ENCODE results near the gene RPS6KB1.
"Not testable (repeated sequence)": the region's sequence is repeated elsewhere in the genome, so short reads cannot be mapped to it uniquely, and the experiment has no call there.

RPS6KB1 gene

DNA sequence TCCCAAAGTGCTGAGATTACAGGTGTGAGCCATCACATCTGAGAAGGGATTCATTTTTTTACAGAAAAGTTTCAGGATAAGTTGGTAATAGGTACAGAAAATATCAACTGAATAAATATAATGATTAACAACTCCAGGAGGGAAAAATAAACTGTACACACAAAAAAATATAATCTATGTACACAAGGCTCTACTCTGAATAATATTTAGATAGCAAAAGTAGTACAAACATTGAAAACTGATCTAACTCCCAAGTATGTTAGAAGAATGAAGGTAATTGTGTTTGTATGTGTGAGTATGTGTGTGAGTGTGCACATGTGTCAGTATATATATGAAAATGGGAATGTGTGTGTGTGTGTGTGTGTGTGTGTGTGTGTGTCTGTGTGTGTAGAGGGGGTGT lies 20.6 kb upstream of the RPS6KB1 start:
- DNase-seq = no peak

DNA sequence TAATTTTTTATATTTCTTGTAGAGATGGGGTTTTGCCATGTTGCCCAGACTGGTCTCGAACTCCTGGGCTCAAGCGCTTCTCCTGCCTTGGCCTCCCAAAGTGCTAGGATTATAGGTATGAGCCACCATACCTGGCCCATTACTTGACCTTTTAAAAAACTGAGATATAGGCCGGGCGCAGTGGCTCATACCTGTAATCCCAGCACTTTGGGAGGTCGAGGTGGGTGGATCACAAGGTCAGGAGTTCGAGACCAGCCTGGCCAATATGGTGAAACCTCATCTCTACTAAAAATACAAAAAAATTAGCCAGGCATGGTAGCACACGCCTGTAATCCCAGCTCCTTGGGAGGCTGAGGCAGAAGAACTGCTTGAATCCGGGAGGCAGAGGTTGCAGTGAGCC lies 19.5 kb upstream of the RPS6KB1 start:
- DNase-seq = not testable (repeated sequence)

DNA sequence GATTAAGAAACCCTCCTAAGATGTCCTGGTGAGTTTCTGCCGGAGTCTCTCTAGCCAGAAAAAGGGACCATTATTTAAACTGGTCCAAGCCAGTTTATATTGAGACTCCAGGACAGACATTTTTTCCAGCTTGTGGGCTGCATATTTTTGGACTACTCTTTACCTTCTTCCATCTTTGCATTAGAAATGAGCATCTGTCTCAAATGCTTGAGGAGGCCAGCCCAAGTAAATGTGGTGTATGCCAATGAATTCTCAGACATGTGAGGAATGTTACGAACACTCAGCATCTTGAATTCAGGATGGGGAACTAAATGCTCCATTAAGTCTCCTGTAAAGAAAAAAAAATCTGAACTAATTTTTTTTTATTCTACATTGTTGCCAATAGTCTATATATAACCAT lies 18.5 kb upstream of the RPS6KB1 start:
- DNase-seq = no peak

DNA sequence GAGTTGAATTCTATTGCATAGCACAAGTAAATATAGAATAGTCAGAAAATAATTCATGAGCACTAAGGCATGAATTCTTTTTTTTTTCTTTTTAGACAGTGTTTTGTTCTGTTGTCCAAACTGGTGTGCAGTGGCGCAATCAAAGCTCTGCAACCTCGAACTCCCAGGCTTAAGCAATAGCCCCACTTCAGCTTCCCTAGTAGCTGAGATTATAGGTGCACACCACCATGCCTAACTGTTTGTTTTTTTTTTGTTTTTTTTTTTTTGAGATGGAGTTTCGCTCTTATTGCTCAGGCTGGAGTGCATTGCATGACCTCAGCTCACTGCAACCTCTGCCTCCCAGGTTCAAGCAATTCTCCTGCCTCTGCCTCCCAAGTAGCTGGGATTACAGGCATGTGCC lies 16.8 kb upstream of the RPS6KB1 start:
- no peak for DNase-seq

DNA sequence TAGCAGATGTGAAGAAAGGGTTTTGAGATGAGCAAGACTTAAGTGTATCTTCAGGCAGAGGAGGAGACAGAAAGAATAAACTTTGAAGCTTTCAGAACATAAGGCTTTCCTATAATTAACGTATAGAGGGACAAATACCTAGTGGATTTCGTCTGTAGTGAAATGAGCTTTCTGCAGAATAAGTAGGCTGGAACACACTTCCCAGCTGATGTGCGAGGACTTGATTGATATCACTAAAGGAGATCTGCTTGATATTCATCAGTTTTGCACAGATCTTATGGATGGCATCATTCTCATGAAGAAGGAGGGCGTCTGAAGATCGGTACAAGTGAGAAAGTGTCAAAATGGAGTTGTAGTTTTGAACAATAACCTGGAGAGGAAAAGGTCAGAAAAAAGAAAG lies 15.0 kb upstream of the RPS6KB1 start:
- DNase-seq = no peak

DNA sequence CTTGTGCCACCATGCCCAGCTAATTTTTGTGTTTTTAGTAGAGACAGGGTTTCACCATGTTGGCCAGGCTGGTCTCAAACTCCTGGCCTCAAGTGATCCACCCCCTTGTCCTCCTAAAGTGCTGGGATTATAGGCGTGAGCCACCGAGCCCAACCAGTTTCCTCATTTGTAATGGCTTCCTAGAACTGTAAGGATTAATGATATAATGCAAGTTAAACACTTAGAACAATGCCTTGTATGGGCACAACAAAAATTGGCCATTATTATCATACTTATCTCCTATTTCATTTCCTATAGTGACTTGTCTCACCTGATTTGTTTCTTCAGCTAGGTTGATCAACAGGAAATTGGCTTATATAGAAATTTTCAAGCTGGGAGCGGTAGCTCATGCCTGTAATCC lies 14.3 kb upstream of the RPS6KB1 start:
- DNase-seq = no peak

DNA sequence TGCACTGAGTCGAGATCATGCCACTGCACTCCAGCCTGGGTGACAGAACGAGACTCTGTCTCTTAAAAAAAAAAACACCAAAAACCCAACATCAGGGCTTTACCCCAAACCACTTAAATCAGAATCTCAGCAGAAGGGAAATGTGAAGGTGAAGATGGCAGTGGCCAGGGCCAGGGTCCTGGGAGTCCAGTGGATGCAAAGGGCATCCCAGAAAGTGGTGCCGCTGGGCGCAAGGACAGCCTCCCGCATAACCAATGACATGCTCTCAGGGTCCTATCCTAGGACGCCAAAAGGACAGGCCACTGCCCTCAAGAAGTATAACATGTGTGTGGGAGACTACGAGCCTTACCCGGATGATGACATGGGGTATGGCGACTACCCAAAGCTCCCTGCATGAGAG lies 8.1 kb upstream of the RPS6KB1 start:
- no peak for DNase-seq

DNA sequence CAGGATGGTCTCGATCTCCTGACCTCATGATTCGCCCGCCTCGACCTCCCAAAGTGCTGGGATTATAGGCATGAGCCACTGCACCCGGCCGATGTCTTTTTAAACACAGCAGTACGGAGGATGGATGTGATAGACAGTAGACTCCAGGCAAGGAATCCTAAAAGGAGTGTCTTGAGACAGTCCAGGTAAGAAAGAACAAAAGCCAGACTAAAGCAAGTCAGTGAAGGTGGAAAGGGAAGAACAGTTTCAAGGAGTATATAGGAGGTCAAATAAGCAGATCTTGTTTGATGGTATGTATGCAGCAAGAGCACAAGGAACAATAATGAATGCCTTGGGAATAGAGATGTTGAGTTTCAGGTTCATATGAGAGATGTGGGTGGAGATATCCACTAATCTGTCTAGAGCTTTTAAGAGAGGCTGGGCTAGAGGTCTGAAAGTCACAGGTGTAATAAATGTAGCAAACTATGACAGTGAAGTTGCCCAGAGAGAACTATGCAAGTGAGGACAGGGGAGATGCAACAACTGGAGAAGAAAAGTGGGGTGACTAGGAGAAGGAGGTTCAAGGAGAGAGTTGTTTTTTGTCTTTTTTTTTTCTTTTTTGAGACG lies 4.7 kb upstream of the RPS6KB1 start:
- DNase-seq = no peak

DNA sequence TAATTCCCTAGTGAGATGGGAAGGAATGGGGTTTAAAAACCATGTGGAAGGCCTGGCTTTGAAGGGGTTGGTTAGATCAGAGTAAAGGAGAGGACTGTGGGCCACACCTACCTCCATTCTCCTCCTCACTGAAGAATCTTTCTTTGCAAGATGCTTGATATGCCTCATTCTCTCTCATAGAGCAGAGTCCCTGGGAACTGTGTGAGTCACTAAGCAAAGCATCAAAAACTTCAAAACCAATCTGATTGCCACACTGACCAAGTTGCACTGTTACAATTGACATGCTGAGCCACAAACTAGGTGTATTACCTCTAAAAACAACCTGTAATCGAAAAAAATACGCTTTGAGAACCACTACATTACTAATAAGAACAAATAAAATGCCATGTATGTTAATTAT lies 2.2 kb upstream of the RPS6KB1 start:
- DNase-seq = no peak

DNA sequence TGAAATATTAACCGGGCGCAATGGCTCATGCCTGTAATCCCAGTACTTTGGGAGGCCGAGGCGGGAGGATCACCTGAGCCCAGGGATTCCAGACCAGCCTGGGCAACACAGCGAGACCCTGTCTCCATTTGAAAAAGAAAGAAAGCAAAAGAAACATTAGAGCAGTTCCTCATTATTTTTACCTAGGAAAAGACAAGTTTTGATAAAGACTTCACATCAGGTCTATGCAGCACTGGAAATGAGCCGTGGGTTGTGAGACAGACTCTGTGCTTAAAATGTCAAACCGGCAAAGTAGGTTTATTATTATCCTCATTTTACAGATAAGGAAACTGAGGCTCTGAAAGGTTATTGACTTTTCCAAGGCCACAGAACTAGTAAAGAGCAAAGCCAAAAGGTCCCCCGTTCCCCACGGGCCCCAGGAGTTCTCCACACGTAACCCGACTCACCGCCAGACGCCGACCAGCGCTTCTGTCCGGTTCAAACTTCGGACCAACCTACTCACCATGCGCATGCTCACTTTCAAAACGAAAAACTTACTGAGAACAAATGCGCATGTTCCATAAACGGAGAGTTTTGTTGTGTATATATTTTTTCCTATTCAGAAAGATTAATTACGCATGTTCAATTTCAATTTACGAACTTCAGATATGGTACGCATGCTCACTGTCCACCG lies 534 bp upstream of the RPS6KB1 start:
- no peak for DNase-seq

DNA sequence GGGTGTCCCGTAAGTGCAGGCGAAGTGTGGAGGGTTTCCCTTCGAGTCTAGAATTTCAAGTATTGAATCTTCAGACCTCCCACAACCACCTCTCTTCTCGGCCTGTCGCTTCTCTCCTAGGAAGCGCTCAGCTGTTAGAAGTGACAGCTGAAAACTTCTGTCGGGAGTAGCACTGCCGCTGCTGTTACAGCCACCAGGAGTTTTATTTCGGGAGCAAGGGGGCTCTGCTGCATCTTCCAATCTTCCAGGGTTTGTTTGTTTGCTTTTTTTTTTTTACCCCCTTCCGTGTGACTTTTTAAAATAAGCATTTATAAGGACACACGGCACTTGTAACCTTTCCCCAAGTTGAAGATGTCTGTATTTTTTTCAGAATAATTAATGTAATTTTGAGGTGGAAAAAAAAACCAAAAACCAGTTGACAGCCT lies 767 bp downstream of the RPS6KB1 start:
- DNase-seq = no peak

DNA sequence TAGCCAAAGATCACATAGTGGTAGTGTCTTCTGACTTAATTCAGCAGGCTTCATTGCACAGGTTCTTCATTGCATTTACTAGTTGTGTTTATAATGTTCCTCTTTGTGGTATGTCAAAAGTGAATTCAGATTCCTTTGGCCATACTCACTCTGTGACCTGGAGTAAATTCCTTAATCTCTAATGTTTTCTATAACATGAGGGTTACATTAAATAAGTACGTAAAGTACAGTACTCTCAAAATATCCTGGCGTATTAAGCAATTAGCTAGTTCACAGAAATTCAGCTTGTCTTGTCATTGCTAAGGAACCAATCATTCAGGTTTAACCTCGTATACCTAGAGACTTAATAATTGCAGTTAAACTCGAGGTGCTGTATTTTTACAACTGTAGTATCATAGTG lies 4.2 kb downstream of the RPS6KB1 start:
- DNase-seq = no peak

DNA sequence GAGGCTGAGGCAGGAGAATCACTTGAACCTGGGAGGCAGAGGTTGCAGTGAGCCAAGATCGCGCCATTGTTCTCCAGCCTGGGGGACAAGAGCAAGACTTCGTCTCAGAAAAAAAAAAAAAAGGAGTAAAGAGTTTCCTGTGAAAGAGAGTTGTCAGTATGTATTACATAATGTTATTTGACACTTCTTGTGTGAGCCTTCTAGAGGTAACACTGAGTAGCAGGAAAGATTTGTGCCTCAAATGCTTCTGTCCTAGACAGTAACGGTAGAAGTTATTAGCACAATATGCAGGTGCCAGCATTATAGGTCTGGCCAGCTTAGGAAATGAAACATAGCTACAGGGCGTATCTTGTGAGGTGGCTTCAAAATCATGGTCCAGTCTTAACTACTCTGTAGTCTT lies 6.2 kb downstream of the RPS6KB1 start:
- no peak for DNase-seq

DNA sequence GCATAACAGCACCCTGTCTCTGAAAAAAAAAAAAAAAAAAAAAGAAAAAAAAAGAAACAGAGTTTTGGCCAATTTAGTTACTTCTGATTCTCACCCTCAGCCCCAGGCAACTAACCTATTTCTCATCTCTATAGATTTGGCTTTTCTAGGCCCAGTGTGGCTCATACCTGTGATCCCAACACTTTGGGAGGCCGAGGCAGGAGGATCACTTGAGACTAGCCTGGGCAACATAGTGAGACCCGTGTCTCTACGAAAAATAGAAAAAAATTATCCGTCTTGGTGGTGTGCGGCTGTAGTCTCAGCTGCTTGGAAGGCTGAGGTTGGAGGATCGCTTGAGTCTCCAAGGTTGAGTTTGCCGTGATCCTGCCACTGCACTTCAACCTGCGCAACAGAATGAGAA lies 8.7 kb downstream of the RPS6KB1 start:
- DNase-seq = no peak

DNA sequence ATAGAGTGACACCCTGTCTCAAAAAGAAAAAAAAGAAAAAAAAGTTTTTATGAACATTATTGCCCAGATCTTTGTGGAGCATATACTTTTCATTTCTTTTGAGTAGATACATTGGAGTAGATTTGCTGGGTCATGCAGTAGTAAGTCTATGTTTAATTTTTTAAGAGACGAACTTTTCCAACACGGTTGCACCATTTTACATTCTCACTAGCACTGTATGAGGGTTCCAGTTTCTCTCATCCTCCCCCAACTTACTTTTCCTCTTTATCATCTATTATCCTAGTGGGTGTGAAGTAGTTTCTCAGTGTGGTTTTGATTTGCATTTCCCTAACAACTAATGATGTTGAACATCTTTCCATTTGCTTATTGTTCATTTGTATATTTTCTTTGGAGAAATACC lies 10.5 kb downstream of the RPS6KB1 start:
- DNase-seq = no peak

DNA sequence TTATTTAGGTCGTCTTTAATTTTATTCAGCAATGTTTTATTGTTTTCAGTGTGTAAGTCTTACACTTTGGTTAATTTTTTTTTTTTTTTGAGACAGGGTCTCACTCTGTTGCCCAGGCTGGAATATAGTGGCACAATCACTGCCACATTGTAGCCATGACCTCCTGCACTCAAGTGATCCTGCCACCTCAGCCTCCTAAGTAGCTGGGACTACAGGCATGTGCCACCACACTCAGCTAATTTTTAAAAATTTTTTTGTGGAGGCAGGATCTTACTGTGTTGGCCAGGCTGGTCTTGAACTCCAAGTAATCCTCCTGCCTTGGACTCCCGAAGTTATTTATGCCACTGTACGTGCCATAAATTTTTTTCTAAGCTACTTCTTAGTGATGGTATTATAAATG lies 14.5 kb downstream of the RPS6KB1 start:
- no peak for DNase-seq

DNA sequence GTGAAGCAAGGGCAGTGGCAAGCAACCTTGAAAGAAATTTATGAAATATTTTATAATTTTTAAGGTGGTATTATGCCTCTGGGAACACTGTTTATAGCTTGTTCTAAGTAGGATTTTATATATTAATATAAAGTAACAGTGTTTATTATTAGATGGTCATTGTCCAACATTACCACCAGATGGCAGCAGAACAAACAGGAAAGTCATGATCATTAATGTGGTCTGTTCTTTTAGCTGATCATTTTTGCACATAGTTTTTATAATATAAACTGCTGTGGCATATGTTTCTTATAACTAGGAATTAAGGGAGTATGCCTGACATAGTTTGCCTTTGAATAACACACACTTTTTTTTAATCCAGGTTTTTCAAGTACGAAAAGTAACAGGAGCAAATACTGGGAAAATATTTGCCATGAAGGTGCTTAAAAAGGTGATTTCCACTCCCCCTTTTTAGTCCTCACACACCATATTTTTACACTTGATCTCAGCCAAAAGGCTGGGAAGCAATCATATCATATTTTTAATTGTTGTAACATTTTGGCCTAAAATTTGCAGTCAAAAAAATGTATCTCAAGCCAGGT lies 21.4 kb downstream of the RPS6KB1 start:
- no peak for DNase-seq

DNA sequence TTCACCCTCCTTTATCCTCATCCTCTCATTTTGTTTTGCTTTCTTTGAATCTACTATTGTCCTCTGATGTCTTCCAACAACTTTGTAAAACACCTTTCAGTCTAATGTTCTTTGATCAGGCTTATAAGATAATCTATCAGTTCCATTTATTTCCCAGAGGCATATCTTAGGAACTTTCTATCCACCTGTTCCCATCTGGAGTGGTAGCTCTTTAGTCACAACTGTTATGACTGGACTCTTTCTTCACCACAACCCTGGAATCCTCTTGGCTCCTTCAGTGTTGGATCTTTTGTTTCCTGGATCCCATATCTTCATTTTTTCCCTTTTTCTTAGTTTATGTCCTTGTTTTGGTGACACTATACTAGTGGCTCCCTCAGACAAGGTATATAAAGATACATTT lies 23.5 kb downstream of the RPS6KB1 start:
- no peak for DNase-seq

DNA sequence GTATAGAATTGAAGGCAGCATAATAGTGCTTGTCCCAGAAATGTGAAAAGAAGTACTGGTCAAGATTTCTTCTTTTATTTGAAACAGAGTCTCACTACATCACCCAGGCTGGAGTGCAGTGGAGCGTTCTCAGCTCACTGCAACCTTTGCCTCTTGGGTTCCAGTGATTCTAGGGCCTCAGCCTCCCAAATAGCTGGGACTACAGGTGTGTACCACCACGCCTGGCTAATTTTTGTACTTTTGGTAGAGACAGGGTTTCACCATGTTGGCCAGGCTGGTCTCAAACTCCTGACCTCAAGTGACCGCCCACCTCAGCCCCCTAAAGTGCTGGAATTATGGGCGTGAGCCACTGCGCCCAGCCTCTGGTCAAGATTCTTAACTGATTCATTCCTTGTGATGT lies 27.7 kb downstream of the RPS6KB1 start:
- DNase-seq = not testable (repeated sequence)

DNA sequence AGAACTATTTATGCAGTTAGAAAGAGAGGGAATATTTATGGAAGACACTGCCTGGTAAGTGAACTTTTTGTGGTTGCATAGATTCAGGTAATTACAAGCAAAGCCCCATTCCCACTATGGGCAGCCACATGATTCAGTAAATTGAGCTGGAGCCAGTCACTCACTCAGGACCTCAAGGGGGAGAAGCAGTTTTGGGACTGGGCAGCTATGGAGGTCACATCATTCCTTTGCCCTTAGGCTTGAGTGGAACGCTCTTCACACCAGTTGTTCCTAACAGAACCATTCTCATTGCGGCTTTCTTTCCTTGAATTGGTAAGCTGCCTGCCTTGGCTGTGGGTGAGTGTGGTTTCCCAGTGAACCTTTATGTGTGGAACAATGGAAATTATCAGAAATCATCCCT lies 37.2 kb downstream of the RPS6KB1 start:
- DNase-seq = not testable (repeated sequence)

DNA sequence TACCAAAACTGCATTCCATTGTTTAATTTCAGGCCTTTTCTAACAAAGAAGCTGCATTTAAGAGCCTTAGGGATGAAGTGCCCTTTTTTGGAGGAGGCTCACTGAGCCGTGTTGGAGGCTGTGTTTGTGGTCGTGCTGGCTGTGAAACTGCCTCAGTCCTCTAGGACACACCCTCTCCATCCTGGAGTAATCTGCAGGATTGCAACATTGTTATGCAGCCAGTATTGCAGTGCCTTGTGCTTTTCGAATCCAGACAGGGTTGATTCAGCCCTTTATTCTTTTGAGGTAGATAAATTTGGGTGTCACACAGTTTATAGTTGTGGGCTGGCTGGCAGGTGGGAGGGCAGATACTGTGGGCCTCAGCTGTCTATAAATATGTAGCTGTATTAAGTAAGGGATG lies 37.8 kb downstream of the RPS6KB1 start:
- not testable (repeated sequence) for DNase-seq

DNA sequence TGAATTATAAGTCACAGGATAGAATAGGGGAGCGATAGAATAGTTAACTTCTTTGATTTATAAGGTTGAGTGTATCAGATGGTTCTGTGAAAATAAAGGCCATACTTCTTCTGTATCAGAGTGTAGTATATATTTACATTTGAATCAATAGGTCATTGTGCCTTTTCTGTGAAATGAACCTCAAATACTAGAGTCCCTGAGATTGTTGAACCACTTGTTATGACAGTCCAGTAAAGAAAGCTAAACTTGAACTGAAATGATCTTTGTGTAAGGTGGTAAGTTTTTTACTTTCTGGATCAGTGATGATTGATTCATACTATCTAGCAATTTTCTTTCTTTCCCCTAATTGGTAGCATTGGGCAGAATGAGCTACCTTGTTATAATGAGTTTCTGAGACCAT lies 40.4 kb downstream of the RPS6KB1 start:
- DNase-seq = not testable (repeated sequence)

DNA sequence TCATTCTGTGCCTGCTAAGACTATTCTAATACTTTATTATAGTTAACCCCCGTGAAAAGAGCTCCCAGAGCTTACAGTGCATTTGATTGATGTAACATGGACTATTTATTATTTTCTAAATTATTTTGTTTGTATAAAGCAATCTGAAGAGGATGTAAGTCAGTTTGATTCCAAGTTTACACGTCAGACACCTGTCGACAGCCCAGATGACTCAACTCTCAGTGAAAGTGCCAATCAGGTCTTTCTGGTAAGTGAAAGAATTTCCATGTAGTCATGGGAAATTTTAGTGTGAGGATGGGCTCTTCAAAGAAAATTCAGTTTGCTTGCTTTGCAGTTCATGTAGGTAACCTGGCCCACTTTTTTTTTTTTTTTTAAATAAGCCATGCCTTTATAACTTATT lies 47.8 kb downstream of the RPS6KB1 start:
- DNase-seq = not testable (repeated sequence)

DNA sequence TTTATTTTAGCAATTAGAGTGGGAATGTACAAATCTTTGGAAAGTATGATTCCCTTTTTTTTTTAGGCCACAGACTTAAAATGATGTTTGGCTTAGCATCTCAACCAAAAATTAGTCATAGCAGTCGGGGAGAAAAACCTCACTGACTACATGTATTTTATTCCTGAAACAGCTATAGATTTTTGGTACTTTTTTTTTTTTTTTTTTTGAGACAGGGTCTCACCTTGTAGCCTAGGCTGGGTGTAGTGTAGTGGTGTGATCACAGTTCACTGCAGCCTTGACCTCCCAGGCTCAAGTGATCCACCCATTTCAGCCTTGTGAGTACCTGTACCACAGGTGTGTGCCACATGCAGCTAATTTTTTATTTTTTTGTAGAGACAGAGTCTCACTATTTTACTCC lies 48.2 kb downstream of the RPS6KB1 start:
- no peak for DNase-seq

DNA sequence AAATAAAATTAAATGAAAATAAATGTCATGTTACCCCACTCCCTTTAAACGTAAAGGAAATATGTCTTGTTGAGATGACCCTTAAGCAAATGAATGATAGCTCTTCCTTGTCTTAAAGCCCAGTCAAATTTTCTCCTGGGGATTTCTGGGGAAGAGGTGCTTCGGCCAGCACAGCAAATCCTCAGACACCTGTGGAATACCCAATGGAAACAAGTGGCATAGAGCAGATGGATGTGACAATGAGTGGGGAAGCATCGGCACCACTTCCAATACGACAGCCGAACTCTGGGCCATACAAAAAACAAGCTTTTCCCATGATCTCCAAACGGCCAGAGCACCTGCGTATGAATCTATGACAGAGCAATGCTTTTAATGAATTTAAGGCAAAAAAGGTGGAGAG lies 53.5 kb downstream of the RPS6KB1 start:
- DNase-seq = not testable (repeated sequence)

All from NCI-H2081 treated with DMSO at 0.1 percent for 48 hours (cell line).